ENCODE measurements around the gene PSMB7.

- TF ChIP-seq CTCF (IDR thresholded peaks at IDR 0.05; ENCODE audit: borderline replicate concordance, extremely low read depth, low read length, poor library complexity, severe bottlenecking): no peak
- TF ChIP-seq EZH2 (IDR thresholded peaks at IDR 0.05; ENCODE audit: borderline replicate concordance, low read depth, low read length, severe bottlenecking): no peak
Observed at GRCh38 chr9:124423591-124423990, 8.3 kb upstream of the PSMB7 start.
